Duodenal mucosa (tissue), 2 donors: ENCODE data around the gene ANKRD11.

Source experiments
- H3K27ac ChIP-seq: one replicate; pipeline ENCODE4 v1.7.0; 2013; ENCODE audit warnings: low read depth, low read length
- H3K27me3 ChIP-seq, 2 donors: one replicate each; pipeline ENCODE4 v1.7.0; 2013; ENCODE audit warnings: low read length in 2 of 2, control low read depth in 1 of 2; ENCODE audit not compliant: insufficient read depth in 2 of 2, control insufficient read depth in 1 of 2
- H3K36me3 ChIP-seq, 2 donors: one replicate each; pipeline ENCODE4 v1.7.0; 2013; ENCODE audit warnings: low read length in 2 of 2, control low read depth in 1 of 2; ENCODE audit not compliant: insufficient read depth in 2 of 2, control insufficient read depth in 1 of 2
- H3K4me1 ChIP-seq, 2 donors: one replicate each; pipeline ENCODE4 v1.7.0; 2013; ENCODE audit warnings: low read length in 2 of 2, control low read depth in 1 of 2; ENCODE audit not compliant: insufficient read depth in 2 of 2, control insufficient read depth in 1 of 2
- H3K4me3 ChIP-seq, 2 donors: one replicate each; pipeline ENCODE4 v1.7.0; 2013; ENCODE audit warnings: low read length in 2 of 2, low read depth in 1 of 2
- H3K9ac ChIP-seq, 2 donors: one replicate each; pipeline ENCODE4 v1.7.0; 2013; ENCODE audit warnings: low read length in 2 of 2, low read depth in 1 of 2
- H3K9me3 ChIP-seq, 2 donors: one replicate each; pipeline ENCODE4 v1.7.0; 2013; ENCODE audit warnings: low read length in 2 of 2, control low read depth in 1 of 2; ENCODE audit not compliant: control insufficient read depth in 1 of 2

ANKRD11 gene

DNA sequence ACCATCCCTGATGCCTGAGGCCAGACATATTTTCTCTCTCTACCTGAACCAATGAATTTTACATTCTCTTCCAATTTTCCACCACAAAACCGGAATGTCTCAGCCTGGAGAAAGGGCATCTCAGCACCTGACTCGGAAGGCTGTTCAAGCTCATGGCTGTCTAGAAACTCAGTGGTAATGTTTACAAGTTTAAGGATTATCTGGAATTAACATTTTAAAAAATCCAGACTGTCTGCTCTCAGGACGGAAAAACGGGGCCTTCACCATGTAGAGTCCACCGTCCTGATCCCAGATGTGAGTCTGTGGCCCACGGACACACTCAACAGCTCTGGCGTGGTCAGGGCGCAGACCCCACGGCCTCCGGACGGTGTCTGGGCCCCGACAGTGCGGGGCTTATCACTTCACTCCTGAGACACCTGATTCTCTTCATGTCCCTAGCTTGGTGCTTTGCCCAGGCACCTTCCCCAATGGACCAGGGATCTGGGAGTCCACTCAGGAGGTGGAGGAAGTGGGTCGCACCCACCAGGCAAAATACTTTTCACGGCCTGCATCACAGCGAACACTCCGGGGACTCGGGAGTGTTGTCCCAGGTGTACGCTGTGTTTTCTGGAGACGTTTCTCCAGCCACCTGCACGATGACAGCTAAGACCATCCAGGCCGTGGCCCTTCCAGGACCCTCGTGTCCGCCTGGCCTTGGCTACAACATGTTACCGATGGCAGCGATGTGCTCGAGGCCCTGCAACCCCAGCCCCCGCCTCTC lies 171.3 kb downstream of the ANKRD11 start:
- no peak overlapping the region for H3K4me3 ChIP-seq
- H3K27me3 ChIP-seq, result no peaks in the 10 kb centered on the region
- no peak overlapping the region for H3K9ac ChIP-seq
- H3K36me3 ChIP-seq, result peaks cover 11 to 14% of the 10 kb centered on the region in 2 donors
- H3K4me1 ChIP-seq, result peaks cover 85 to 86% of the 10 kb centered on the region in 2 donors
- H3K27ac ChIP-seq, result no peak overlapping the region
- H3K9me3 ChIP-seq, result no peaks in the 10 kb centered on the region

- no peaks in the 10 kb centered on the region for H3K27me3 ChIP-seq
- H3K36me3 ChIP-seq, result peaks cover 11 to 15% of the 10 kb centered on the region in 2 donors
- no peak overlapping the region for H3K9ac ChIP-seq
- H3K4me1 ChIP-seq, result peaks cover 86 to 89% of the 10 kb centered on the region in 2 donors
- no peak overlapping the region for H3K4me3 ChIP-seq
- no peak overlapping the region for H3K27ac ChIP-seq
- H3K9me3 ChIP-seq, result no peaks in the 10 kb centered on the region
Observed at GRCh38 chr16:89318430-89318758, 172.0 kb downstream of the ANKRD11 start.

- Histone ChIP-seq H3K36me3 (peaks cover 14 to 20% of the 10 kb centered on the region in 2 donors), H3K4me3 (no peak overlapping the region), H3K9me3 (no peaks in the 10 kb centered on the region), H3K9ac (no peak overlapping the region), H3K4me1 (peaks cover 83 to 89% of the 10 kb centered on the region in 2 donors), H3K27me3 (no peaks in the 10 kb centered on the region), H3K27ac (no peak overlapping the region)
Observed at GRCh38 chr16:89317729-89318429, 172.5 kb downstream of the ANKRD11 start.

- Histone ChIP-seq H3K27ac (no peak overlapping the region), H3K27me3 (no peaks in the 10 kb centered on the region), H3K4me3 (no peak overlapping the region), H3K36me3 (peaks cover 20 to 27% of the 10 kb centered on the region in 2 donors), H3K9me3 (no peaks in the 10 kb centered on the region), H3K4me1 (peaks cover 76 to 83% of the 10 kb centered on the region in 2 donors), H3K9ac (no peak overlapping the region)
Observed at GRCh38 chr16:89317101-89317671, 173.2 kb downstream of the ANKRD11 start.

DNA sequence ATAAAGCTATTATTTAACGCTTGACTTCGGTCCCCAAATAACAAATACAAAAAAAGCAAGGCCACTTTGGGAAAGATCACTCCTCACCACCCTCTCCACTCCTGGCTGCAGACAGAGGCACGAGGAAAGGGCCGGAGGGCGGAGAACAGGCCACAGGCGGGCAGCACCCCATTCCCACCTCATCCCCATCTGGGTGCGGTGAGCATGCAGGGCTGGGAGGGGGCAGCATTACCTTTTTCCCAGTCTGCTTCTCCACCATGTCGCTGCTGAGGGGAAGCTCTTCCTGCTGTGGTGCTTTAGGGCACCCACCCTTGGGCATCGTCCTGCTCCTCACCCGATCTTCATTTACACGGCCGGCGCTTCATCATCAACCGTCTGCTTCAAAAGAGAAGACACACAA lies 173.7 kb downstream of the ANKRD11 start:
- Histone ChIP-seq H3K27ac (no peak overlapping the region), H3K9me3 (no peaks in the 10 kb centered on the region), H3K4me1 (peaks cover 71 to 78% of the 10 kb centered on the region in 2 donors), H3K36me3 (peaks cover 25 to 31% of the 10 kb centered on the region in 2 donors), H3K4me3 (peak overlapping the region in 1 of 2 donors; percentile 19), H3K9ac (no peak overlapping the region), H3K27me3 (no peaks in the 10 kb centered on the region)

DNA sequence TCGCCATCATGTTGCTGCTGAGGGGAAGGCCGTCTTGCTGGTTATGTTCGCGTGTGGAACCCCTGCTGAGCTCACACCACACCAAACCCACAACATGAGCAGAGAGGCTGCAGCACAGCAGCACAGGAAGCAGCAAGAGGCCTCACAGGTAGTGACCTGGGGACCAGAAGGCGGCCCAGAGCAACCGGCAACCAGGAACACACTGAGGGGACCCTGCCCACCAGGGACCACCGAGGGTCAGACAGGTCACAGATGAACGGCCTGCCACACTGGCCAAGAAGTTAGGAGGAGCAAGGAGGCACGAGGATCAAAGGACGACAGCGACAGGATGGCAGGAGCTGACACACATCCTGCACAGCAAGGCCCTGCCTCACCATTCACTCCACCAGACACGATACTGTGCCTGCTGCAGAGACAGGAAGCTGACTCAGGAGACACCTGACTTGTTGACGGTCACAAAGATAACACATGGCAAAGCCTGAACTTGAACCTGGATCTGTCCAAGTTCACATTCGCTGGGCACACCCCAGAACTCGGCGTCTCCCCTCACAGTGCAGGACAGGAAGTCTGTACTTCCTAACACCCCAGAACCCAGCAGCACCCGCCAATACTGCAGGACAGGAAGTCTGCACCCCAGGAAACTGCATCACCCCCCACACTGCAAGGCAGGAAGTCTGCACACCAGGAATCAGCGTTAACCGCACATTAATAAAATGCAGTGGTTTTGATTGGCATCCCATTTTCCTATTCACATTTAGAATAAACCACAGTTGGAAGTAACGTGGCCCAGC lies 174.4 kb downstream of the ANKRD11 start:
- Histone ChIP-seq H3K9ac (peak overlapping the region in 1 of 2 donors; percentile 1), H3K4me3 (peak overlapping the region; percentile 19), H3K4me1 (peaks cover 66 to 73% of the 10 kb centered on the region in 2 donors), H3K36me3 (peaks cover 25 to 31% of the 10 kb centered on the region in 2 donors), H3K27me3 (no peaks in the 10 kb centered on the region), H3K27ac (peak overlapping the region; percentile 57), H3K9me3 (no peaks in the 10 kb centered on the region)

DNA sequence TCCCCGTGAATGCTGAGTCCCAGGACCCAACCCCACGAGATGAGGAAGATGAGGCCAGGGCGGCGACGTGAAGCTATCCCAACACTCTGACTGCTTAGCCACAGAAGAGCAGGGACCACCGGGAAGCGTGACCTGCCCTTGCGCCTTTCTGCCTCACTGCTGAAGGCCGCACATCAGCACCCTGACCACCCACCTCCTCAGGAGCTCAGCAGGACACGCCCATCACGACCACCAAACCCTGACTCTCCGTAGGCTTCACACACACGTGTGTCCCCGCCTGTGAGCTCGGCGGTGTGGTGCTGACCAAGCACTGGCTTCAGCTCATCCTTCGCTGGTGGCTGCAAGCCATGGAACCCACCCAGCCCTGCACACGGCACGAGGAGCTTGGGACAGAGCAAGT lies 175.1 kb downstream of the ANKRD11 start:
- Histone ChIP-seq H3K4me3 (peak overlapping the region in 1 of 2 donors; percentile 19), H3K36me3 (peaks cover 25 to 31% of the 10 kb centered on the region in 2 donors), H3K27me3 (no peaks in the 10 kb centered on the region), H3K9me3 (no peaks in the 10 kb centered on the region), H3K9ac (no peak overlapping the region), H3K27ac (peak overlapping the region; percentile 57), H3K4me1 (peaks cover 59 to 66% of the 10 kb centered on the region in 2 donors)

GRCh38 chr16:89314854-89315253 lies 175.5 kb downstream of the ANKRD11 start:
- Histone ChIP-seq H3K27ac (peak overlapping the region; percentile 22), H3K36me3 (peaks cover 25 to 35% of the 10 kb centered on the region in 2 donors), H3K4me1 (peaks cover 55 to 62% of the 10 kb centered on the region in 2 donors)

DNA sequence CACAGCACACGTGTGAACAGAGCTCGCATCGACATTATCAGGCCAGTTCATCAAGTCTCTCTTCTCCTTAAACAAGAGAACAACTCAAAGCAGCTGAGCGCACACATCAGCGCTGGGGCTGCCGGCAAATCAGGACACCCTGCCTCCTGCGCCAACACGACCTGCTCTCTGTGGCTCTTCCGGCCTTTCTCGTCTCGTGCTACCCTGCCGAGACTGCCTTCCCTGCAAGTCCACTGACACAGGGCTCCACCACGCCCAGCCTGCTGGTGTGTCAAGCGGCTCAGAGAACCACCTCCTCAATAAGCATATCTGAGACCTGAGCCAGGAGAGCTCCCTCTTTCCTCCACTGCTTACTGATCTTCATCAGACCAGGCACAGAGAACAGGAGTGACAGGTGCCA lies 176.0 kb downstream of the ANKRD11 start:
- Histone ChIP-seq H3K27ac (no peak overlapping the region), H3K9ac (no peak overlapping the region), H3K27me3 (no peaks in the 10 kb centered on the region), H3K9me3 (no peaks in the 10 kb centered on the region), H3K4me1 (peaks cover 50 to 57% of the 10 kb centered on the region in 2 donors), H3K4me3 (no peak overlapping the region), H3K36me3 (peaks cover 25 to 35% of the 10 kb centered on the region in 2 donors)

More at GRCh38 chr16:89314854-89315253, 175.5 kb downstream of the ANKRD11 start:
- no peaks in the 10 kb centered on the region for H3K9me3 ChIP-seq
- no peak overlapping the region for H3K9ac ChIP-seq
- H3K4me3 ChIP-seq, result no peak overlapping the region
- no peaks in the 10 kb centered on the region for H3K27me3 ChIP-seq
